ENCODE results near the gene CELF4.

Gene CELF4

DNA sequence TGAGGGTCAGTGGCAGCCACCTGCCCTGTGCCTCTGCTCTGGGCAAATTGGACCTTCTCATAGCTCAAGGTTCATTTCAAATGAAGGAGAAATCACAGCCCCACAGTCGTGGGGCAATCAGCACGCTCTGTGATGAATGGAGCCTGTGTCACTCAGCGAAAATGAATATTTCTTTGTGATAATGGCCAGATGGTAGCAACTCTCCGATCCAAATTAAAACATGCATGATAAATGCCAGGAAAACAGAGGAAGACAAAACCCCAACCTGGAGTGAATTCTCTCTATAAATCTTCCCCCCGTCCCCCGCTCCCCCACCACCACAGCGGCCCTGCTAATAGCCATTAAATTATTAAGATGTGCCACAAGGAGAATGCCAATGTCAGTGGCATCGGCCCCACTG lies 258.4 kb downstream of the CELF4 start:
- no peak for DNase-seq

DNA sequence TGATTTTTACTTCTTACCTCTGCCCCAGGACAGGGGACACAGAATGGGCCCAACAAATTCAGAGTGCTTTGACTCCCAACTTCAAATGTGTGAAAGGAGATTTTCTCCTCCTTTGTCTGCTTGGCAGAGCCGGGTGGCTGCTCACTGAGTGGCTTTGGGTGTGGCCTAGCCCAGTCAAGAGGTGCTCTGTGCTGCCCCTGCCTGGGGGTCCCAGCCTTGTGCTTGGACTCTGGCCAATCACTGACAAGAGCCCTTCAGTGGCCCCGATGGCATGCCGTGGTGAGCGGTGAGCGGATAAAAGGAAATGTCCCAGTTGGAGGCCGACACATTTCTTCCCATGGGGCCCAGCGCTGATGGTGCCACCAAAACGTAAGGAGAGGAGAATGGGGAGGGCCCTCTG lies 259.2 kb downstream of the CELF4 start:
- DNase-seq = no peak

DNA sequence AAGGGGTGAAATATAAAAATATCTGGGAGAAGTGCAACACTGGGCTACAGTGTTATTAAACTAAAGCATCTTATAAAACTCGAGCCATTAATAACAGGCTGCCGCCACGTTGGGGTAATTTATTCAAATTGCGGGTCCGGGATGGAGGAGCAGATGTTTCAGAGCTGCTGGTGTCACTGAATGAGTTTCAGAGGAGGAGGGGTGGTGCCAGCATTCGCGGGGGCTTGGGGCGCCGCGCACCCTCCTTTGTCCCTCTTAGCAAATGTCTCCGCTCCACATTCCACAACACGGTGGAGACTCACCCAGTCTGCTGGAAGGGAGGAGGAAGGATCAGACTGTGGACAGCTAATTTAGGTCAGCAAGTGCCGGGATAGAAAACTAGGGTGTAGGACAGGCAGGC lies 260.5 kb downstream of the CELF4 start:
- DNase-seq = no peak

DNA sequence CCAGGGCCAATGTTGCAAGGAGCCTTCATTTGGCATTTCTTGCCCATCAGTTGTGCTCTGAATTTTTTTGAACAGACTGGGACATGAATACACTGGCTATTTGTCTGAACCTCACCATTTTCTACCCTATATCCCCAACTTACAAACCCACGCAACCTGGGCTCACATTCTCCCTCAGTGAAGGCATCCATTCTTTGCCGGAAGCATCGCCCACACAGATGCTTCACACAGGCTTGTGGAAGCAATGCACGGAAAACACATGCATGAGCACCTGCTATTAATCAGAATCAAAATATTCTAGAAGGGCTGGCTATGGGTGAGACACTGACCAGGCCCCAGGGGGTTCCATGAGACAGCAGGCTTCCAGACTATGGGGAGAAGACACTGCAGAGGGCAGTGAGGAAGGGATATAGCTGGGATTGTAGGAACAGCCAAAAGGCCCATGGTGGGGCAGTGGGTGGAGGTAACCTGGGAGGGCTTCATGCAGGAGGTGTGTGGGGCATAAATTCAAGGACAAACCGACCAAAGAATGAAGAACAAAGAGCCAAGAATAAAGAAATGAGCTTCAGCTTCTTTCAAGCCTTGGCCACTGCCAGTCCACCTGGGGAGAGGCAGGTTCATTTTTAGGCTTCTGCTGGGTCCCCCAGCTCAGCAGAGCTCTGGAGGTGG lies 261.5 kb downstream of the CELF4 start:
- no peak for DNase-seq

DNA sequence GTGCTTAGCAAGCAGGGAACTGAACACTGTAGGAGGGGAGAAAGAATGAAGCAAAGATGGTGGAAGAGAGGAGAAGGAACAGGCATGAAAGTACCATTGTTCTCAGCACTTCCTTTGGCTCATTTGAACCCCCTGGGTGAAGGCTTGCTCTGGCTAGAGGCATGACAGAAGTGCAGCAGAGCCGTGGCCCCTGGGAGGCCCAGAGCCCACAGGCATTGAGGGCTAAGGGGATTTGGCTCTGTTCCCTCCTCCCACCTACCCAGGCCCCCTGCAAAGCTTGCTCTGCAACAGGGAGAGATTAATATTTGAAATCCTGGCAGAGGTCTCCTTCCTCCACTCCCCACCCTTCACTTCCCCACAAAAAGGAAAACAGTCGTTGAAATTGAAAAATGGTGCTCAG lies 262.6 kb downstream of the CELF4 start:
- no peak for DNase-seq

DNA sequence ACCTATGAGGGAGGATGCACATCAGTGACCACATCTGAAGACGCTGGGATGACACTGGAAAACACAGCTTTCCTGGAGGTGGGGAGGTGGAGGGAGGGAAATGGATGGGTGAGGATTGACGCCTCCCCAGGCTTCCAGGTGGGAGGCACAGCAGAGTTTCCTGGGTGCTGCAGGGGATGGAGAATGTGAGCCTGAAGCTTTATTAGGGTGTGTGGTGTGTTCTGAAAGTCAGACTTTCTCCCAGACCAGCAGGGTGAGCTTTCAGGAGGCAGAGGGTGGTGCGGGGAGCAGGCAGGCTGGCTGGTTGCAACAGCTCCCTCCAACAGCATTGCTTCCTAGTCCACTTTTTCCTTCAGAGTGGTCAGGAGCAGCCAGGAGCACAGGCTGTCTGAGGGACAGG lies 263.1 kb downstream of the CELF4 start:
- no peak for DNase-seq

DNA sequence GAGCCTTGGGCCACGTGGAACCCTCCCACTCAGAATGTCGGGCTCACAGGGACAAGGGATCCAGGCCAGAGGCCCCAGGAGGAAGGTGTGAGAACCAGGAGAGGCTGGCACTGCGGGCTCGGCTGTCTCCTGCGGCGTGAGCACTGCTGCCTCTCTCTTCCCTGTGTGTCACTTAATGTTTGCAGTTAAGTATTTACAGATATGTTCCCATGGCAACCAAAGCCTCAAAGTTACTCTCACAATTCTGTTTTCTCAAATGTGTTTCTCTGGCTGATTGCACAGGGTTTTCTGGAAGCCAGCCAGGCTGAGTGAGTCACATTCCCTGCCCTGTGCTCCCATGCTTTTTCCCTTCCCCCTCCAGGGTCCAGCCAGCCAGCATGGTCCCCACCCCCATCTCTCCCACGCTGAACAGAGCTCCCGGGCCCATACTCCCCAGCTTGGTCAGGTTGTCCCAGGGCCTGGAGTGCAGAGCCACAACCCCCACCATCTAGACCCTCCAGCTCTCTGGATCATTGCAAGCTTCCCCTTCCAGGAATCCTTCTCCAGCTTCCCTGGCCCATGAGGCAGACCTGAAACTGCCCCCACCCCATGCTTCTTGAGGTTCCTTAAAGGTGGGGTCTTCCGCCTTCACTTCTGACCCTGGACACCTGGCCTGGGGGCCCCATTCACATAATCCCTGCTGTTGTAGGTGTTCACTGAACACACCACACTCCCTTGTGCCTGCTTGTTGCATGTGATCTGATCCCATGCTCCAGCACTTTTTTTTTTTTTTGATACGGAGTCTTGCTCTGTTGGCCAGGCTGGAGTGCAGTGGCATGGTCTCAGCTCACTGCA lies 265.9 kb downstream of the CELF4 start:
- no peak for DNase-seq

DNA sequence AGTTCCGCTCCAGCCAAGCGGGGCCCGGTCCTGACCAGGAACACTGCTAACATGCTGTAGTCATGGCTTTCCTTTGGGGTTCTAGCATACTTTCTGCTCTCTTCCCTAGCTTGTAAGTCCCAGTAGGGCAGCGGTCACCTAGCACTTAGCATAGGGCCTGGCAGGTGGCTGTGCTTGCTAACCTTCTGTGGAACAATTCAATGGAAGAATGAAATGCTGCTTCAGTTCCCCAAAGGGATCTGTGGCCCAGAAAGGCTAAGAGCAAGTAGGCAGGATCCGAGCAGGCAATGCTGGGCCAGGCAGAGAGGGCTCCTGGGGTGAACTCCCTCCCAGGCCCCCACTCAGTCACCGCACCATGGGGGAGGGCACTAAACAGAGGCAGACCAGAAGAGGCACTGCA lies 266.8 kb downstream of the CELF4 start:
- no peak for DNase-seq

DNA sequence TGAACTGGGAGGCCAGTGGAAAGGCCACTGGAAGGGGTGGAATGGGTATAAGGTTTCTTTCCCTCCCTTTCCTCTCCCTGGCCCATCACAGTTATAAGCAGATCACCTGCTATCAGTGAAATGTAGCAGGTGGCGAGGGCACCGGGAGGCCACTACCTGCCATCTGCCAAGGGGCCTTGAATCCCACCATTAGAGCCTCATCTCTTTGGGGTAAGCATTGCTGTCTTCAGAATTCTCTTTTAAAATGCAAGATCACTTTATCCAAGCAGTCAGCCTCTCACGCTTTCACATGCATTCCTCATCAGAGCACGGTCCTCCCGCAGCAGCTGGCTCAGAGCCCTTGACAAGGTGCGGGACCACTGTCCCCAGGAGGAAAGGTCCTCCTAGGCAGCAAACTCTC lies 268.5 kb downstream of the CELF4 start:
- no peak for DNase-seq

DNA sequence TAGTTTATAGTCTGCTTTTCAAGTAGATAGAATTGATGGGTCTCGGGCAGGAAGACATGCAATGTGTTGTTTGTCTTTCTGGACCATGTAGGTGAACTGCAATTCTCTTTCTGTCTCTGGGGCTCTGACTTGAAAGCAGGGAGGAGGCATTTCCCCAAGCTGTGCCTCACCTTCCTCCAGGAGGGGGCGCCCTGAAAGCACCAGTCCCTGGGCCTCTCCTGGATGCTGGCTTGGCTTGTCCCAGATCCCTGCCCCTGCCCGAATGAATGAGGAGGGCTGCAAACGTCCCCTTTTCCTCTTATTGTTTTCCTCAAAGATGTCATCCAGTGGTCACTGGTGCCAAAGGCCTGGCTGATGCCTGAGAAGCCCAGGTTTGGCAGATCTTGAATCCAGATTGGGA lies 270.6 kb downstream of the CELF4 start:
- DNase-seq = no peak

DNA sequence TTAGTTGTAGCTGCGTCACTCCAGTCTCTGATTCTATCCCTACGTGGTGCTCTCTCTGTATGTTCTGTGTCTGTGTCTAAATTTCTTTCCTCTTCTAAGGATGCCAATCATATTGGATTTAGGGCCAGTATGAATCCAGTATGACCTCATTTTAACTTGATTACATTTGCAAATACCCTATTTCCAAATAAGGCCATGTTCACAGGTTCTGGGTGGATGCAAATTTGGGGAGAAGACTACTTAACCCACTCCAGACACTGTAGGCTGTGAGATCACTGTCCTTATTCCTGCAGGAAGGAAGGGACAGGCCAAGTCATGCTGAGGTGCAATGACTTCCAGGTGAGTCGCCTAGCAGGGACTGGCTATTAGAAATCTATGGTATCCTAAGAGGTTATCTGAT lies 272.2 kb downstream of the CELF4 start:
- DNase-seq = no peak

DNA sequence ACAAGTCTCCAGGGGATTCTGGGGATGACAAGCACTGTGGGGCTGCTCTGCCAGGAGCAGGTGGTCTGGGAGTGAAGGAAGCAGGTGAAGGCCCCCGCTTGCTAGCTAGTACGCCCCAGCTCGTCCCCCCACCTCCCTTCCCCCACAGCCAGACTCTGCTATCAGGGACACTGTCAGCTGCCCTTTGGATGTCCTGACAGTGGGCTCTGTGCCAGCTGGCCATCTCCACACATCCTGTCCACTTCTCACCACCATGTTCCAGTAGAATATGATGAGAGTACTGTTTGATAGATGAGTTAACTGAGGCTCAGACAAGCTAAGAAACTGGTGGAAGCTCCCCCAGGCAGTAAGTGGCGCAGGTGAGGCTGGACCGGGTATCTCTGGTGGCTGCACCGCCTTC lies 276.2 kb downstream of the CELF4 start:
- DNase-seq = no peak

DNA sequence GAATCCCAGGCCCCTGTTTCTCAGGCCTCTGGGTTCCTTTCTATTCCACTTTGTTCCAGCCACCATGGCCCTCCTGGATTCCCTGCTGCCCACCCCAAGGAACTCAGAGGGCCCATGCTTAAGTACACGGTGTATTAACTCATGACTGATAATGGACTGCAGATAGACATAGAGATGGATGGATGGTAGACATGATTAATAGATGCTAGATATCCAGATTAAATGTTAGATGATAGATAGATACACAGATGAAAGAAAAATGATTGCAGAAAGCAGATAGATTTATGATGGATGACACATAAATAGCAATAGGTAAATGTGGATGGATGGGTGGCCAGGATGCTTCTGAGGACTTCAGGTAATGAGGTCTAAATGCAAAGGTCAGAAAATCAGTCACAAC lies 278.0 kb downstream of the CELF4 start:
- no peak for DNase-seq

DNA sequence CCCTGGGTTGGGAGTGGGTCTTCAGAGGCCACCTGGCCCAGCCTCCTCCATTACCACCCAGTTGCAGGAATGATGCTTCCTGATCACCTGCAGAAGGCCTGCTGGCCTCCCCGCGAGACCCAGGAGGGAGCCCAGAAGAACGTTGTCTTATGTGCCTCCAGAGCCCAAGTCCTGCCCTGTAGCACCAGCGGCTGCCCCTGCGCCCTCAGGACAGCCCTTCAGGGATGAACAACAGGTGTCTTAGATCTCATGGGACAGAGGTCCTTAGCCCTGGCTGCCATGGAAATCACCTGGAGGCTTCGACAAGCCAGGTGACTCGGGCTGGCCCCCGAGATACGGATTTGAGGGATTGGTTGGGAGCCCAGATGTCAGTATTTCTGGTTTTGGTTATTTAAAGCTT lies 278.8 kb downstream of the CELF4 start:
- DNase-seq = no peak

DNA sequence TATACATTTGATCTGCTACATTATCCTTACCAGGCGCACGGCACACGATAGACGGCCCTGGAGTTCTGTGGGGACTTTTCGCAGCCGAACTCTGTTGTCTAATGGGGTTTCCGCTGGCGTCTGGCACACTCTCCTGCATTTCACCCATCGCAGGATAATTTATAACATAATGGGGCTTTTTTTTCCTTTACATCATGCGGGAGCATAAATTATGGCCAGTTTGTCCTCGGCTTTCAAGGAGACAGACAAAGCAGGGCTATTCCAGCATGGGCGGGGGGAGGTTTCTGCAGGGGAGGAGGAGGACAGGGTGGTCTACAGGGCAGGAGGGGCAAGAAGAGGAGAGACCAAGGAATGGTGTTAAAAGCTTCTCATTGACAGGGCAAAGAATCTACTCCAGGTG lies 279.8 kb downstream of the CELF4 start:
- DNase-seq = no peak

DNA sequence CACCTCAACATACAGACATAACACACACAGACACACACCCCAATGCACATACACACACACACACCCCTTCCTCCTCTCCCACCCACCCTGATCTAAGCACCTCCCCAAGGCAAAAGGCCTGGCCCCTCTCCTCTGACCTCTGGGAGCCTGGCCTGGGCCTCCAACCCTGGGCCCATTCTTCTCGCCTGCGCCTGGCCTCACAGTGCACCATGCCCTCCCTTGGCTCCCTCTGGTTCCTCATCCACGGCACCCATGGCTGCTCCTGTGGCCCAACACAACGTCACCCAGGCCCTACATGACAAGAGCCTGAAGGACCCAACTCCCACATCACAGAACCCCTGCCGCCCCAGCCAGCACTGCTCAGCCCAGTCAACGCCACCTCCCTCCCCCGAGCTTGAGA lies 281.3 kb downstream of the CELF4 start:
- no peak for DNase-seq

DNA sequence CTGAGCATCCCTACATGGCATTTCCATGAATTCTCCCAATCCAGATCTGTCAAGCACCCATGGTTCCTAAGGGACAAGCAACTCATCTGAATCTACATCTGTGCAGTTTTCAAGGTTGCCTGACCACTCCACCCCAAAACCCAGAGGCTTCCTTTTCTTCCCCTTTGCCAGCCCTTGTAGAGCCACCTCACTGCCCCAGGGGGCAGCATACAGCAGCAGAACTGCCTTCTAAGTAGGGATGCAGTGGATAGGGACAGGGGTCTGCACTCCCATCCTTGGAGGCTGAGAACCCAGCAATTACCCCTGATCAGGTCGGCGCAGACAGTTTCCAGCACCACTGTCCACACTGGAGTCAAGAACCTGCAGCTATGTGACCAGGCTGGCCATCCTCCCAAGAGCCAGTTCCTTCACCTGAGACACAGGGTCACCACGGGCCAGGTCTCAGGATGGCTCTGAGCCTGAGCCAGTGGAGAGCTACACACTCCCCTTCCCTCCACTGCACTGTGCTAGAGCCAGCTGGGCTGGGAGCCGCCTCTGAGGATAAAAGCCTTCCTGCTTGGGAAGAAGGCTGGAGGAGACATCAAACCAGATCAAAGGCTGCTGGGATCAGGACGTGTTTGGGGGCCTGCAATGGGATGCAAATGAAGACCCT lies 283.1 kb downstream of the CELF4 start:
- no peak for DNase-seq

DNA sequence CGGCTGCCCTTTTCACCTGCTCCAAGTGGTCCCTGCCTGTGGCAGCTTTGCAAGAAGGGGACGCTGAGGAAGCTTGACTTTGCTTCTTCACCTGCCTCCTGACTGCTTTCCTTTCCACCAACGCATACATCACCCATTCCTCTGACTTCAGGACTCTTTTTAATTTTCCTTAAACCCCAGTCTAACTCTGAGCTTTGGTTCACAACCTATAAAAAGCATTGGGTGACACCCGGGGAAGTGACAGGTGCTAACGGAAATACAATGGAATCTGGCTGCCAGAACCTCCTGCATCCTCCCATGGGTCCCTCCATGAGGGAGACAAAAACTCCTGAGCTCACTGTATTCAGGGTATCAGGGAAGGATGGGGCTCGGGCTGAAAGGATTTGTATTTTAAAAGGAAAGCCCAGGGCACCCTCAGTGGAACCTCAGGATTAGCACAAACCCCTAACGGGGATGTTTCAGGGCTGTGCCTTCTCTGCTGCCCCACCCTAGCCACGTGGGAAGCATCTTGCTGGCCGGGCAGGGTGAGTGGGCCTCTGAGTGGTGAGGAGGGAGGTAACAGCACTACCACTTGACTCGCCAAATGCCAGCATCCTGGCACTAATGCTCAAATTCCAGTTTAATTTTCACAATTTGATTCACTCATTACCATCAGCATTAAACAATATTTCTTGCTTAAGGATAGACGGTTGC lies 284.8 kb downstream of the CELF4 start:
- no peak for DNase-seq

DNA sequence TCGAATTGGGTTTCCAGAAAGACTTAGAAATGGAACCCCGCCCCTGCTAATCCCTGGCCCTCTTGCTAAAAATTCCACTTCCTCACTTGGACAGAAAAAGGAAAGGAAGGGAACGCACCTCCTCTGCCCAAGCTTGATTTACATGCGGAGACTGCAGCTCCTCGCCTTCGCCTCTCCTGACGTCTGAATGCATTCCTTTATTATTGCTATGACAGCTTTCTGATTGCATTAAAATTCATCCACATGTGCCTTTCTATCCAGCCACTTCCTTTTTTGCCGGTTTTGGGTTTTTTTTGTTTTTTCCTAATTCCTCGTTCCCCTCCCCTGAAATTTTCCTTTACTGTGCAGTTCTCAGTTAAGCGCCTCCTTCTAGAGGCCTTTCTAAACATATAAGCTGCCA lies 287.8 kb downstream of the CELF4 start:
- no peak for DNase-seq

DNA sequence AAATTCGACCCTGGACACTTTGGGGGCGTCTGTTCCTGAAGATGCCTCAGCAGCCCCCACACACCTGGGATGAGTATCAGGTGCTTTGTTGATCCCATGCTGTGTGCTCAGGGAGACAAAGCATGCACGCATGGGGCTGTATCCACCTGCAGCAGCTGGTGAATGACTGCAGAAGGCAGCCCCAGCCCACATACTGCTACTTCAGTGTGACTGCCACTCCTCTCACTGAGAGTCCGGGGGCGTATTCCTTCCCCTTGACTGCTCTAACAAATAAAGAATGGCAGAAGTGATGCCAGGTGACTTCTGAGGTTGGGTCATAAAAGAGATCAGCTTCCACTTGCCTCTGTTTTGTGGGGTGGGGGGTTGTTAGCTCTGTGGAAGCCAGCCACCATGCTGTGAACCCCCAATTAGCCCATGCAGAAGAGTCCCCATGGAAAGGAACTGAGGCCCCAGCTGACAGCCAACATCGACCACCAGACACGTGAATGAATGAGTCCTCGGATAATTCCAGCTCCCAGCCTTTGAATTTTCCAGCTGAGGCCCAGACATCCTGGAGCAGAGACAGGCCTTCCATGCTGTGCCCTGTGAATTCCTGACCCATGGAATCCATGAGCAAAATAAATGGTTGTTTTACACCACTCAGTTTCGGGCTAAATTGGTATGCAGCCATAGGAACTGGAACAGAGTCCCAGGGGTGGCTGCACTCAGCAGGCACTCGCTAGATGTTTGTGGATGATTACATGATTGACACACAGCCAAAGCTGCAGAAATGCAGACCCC lies 289.3 kb downstream of the CELF4 start:
- no peak for DNase-seq

DNA sequence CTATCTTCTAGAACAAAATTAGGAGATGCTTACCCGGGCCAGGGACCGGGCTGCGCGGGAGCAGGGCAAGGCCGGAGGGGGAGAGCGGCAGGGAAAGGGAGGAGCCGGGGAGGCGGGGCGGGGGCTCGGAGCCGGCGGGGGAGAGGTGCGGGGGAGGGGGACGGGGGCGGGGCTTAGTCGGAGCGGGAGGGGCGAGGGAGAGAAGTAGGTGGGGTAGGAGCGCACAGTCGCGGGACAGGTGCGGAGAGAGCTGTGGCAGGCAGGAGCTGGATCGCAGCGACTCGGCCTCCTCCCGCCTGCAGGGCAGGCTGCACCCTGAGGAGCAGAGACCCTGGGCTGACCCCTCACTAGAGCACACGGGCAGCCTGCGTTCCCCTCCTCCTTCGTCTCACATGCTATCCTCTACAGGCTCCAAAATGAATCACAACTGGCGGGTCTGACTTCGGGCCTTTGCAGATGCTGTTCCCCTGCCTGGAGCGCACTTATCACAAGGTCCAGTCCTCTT lies 290.3 kb downstream of the CELF4 start:
- DNase-seq = no peak

Measured in T-helper 1 cell (primary cell).